NCI-H82 treated with DMSO at 0.1 percent for 48 hours (cell line): Measurements from ENCODE around the gene RAB3GAP1.
"Not testable (repeated sequence)": the region's sequence is repeated elsewhere in the genome, so short reads cannot be mapped to it uniquely, and the experiment has no call there.

ENCODE experiments used
- DNase-seq: peaks from one replicate; lab custom pipeline; 2025; ENCODE audit not compliant: unreplicated experiment; lab: John Stamatoyannopoulos, UW

Gene RAB3GAP1

GRCh38 chr2:135052997-135053474 lies 944 bp downstream of the RAB3GAP1 start:
- DNase-seq = no peak

- no peak for DNase-seq
These were observed 3.2 kb downstream of the RAB3GAP1 start for GRCh38 chr2:135055182-135055786.

GRCh38 chr2:135056790-135057189 lies 4.7 kb downstream of the RAB3GAP1 start:
- no peak for DNase-seq

GRCh38 chr2:135059577-135059976 lies 7.5 kb downstream of the RAB3GAP1 start:
- DNase-seq = no peak

GRCh38 chr2:135063210-135063609 lies 11.1 kb downstream of the RAB3GAP1 start:
- DNase-seq = no peak

GRCh38 chr2:135064149-135064548 lies 12.1 kb downstream of the RAB3GAP1 start:
- no peak for DNase-seq

- DNase-seq = no peak
These were observed 14.6 kb downstream of the RAB3GAP1 start for GRCh38 chr2:135066710-135067109.

- DNase-seq = no peak
These were observed 20.3 kb downstream of the RAB3GAP1 start for GRCh38 chr2:135072125-135072997.

GRCh38 chr2:135074216-135074615 lies 22.1 kb downstream of the RAB3GAP1 start:
- no peak for DNase-seq

GRCh38 chr2:135076556-135076955 lies 24.5 kb downstream of the RAB3GAP1 start:
- no peak for DNase-seq

GRCh38 chr2:135078417-135078816 lies 26.3 kb downstream of the RAB3GAP1 start:
- DNase-seq = no peak

- no peak for DNase-seq
These were observed 34.1 kb downstream of the RAB3GAP1 start for GRCh38 chr2:135086222-135086621.

GRCh38 chr2:135089597-135089996 lies 37.5 kb downstream of the RAB3GAP1 start:
- DNase-seq = not testable (repeated sequence)

- DNase-seq = no peak
These were observed 39.6 kb downstream of the RAB3GAP1 start for GRCh38 chr2:135091681-135092080.

GRCh38 chr2:135093193-135093592 lies 41.1 kb downstream of the RAB3GAP1 start:
- DNase-seq = no peak

- peak; percentile 88 for DNase-seq
These were observed 41.7 kb downstream of the RAB3GAP1 start for GRCh38 chr2:135093670-135094330.

GRCh38 chr2:135094508-135094907 lies 42.4 kb downstream of the RAB3GAP1 start:
- peak; percentile 67 for DNase-seq

GRCh38 chr2:135095591-135095990 lies 43.5 kb downstream of the RAB3GAP1 start:
- DNase-seq = no peak

- no peak for DNase-seq
These were observed 44.8 kb downstream of the RAB3GAP1 start for GRCh38 chr2:135096665-135097446.

GRCh38 chr2:135097532-135098231 lies 45.6 kb downstream of the RAB3GAP1 start:
- DNase-seq = no peak
